Measurements from ENCODE around the gene DAB2.

- TF ChIP-seq RFX5 (IDR thresholded peaks at IDR 0.05; ENCODE audit: borderline replicate concordance, low read depth, low read length) (no peak), POLR2A (IDR thresholded peaks at IDR 0.05; ENCODE audit: control extremely low read depth in 1 of 2, low read depth in 2 of 2, low read length in 2 of 2) (no peak), EP300 (IDR thresholded peaks at IDR 0.05; ENCODE audit: borderline replicate concordance in 1 of 2, low read depth in 2 of 2, low read length in 2 of 2) (no peak), SP4 (IDR thresholded peaks at IDR 0.05; ENCODE audit: low read length) (no peak), CTCF (IDR thresholded peaks at IDR 0.05; ENCODE audit: control extremely low read depth in 1 of 3, insufficient read depth in 1 of 3, low read depth in 1 of 3, low read length in 3 of 3) (no peak), CREB1 (IDR thresholded peaks at IDR 0.05) (no peak), GTF2F1 (IDR thresholded peaks at IDR 0.05; ENCODE audit: borderline replicate concordance, low read depth, low read length) (no peak)
Observed at GRCh38 chr5:39411985-39412384, 12.8 kb downstream of the DAB2 start.
